Measurements from ENCODE around the gene LRRC47.

LRRC47 gene

GRCh38 chr1:3772715-3773571 lies 23.4 kb downstream of the LRRC47 start, which contains the start of gene SMIM1:
Gene SMIM1 (plus strand): TSS chr1:3772749. CDS start chr1:3775374, 2,625 bp downstream.
- peak within 1 kb of the TSS; percentile 65 to 85 for H3K27ac Mint-ChIP-seq
- H3K9me3 Mint-ChIP-seq = no peaks in the 10 kb centered on the region
- H3K4me3 Mint-ChIP-seq = peak within 1 kb of the TSS; percentile 80 to 90
- H3K27me3 Mint-ChIP-seq = no peaks in the 10 kb centered on the region
- peak in 1 of 2 donors; percentile 28 for DNase-seq
- no peak for ATAC-seq
- peaks cover 39% of the 10 kb centered on the region for H3K4me1 Mint-ChIP-seq

- Mint-ChIP-seq H3K4me1 (peaks cover 39% of the 10 kb centered on the region), H3K27me3 (no peaks in the 10 kb centered on the region), H3K4me3 (peak overlapping the region; percentile 80 to 90), H3K9me3 (no peaks in the 10 kb centered on the region), H3K27ac (peak overlapping the region; percentile 65 to 85)
- ATAC-seq = peak; percentile 80
- DNase-seq = peak; percentile 80 to 88
Measured at GRCh38 chr1:3772027-3772714, 24.1 kb downstream of the LRRC47 start.

GRCh38 chr1:3771108-3772026 lies 24.9 kb downstream of the LRRC47 start:
- Mint-ChIP-seq H3K27me3 (no peaks in the 10 kb centered on the region), H3K9me3 (no peaks in the 10 kb centered on the region), H3K4me1 (peaks cover 39% of the 10 kb centered on the region), H3K4me3 (peak overlapping the region; percentile 80 to 90), H3K27ac (peak overlapping the region; percentile 65 to 85)
- peak; percentile 4 for ATAC-seq
- no peak for DNase-seq

GRCh38 chr1:3770047-3770765 lies 26.1 kb downstream of the LRRC47 start:
- Mint-ChIP-seq H3K27me3 (no peaks in the 10 kb centered on the region), H3K9me3 (no peaks in the 10 kb centered on the region), H3K4me3 (peak overlapping the region; percentile 45 to 80), H3K4me1 (peaks cover 27% of the 10 kb centered on the region), H3K27ac (peak overlapping the region in 1 of 2 donors; percentile 89)
- DNase-seq = no peak
- no peak for ATAC-seq

GRCh38 chr1:3768811-3769390 lies 27.4 kb downstream of the LRRC47 start:
- no peak overlapping the region for H3K27ac Mint-ChIP-seq
- H3K9me3 Mint-ChIP-seq = no peaks in the 10 kb centered on the region
- peaks cover 26% of the 10 kb centered on the region for H3K4me1 Mint-ChIP-seq
- H3K4me3 Mint-ChIP-seq = no peak overlapping the region
- no peaks in the 10 kb centered on the region for H3K27me3 Mint-ChIP-seq
- DNase-seq (no peak), ATAC-seq (no peak)

- Mint-ChIP-seq H3K27me3 (no peaks in the 10 kb centered on the region), H3K27ac (no peak overlapping the region), H3K4me3 (no peak overlapping the region), H3K9me3 (no peaks in the 10 kb centered on the region), H3K4me1 (peaks cover 18% of the 10 kb centered on the region)
- no peak for ATAC-seq
- no peak for DNase-seq
Measured at GRCh38 chr1:3767328-3767925, 28.9 kb downstream of the LRRC47 start.

- Mint-ChIP-seq H3K4me1 (no peaks in the 10 kb centered on the region), H3K9me3 (no peaks in the 10 kb centered on the region), H3K27ac (no peak overlapping the region), H3K27me3 (peaks cover 25% of the 10 kb centered on the region), H3K4me3 (no peak overlapping the region)
- DNase-seq (no peak), ATAC-seq (no peak)
Measured at GRCh38 chr1:3763351-3764125, 32.8 kb downstream of the LRRC47 start.

- ATAC-seq = peak; percentile 45
- no peak for DNase-seq
- Mint-ChIP-seq H3K27me3 (peaks cover 25% of the 10 kb centered on the region), H3K27ac (no peak overlapping the region), H3K4me3 (no peak overlapping the region), H3K9me3 (no peaks in the 10 kb centered on the region), H3K4me1 (no peaks in the 10 kb centered on the region)
Measured at GRCh38 chr1:3762873-3763228, 33.4 kb downstream of the LRRC47 start.

GRCh38 chr1:3762151-3762872 lies 34.0 kb downstream of the LRRC47 start:
- DNase-seq (no peak), ATAC-seq (no peak)
- Mint-ChIP-seq H3K27me3 (peaks cover 25% of the 10 kb centered on the region), H3K27ac (no peak overlapping the region), H3K9me3 (no peaks in the 10 kb centered on the region), H3K4me3 (no peak overlapping the region), H3K4me1 (no peaks in the 10 kb centered on the region)

GRCh38 chr1:3761296-3762010 lies 34.8 kb downstream of the LRRC47 start:
- Mint-ChIP-seq H3K4me1 (no peaks in the 10 kb centered on the region), H3K27me3 (peaks cover 28% of the 10 kb centered on the region), H3K4me3 (no peak overlapping the region), H3K9me3 (no peaks in the 10 kb centered on the region), H3K27ac (no peak overlapping the region)
- no peak for DNase-seq
- no peak for ATAC-seq

GRCh38 chr1:3759796-3760195 lies 36.5 kb downstream of the LRRC47 start:
- Mint-ChIP-seq H3K27me3 (peaks cover 35% of the 10 kb centered on the region), H3K4me1 (no peaks in the 10 kb centered on the region)
- no peak for ATAC-seq

GRCh38 chr1:3759164-3759563 lies 37.1 kb downstream of the LRRC47 start:
- ATAC-seq (no peak), DNase-seq (no peak)
- Mint-ChIP-seq H3K4me1 (no peaks in the 10 kb centered on the region), H3K27ac (no peak overlapping the region), H3K27me3 (peaks cover 35% of the 10 kb centered on the region), H3K4me3 (no peak overlapping the region), H3K9me3 (no peaks in the 10 kb centered on the region)

More at GRCh38 chr1:3759796-3760195, 36.5 kb downstream of the LRRC47 start:
- H3K27ac Mint-ChIP-seq = peak overlapping the region in 1 of 2 donors; percentile 59
- no peaks in the 10 kb centered on the region for H3K9me3 Mint-ChIP-seq
- no peak overlapping the region for H3K4me3 Mint-ChIP-seq
- DNase-seq = no peak

GRCh38 chr1:3756394-3756793 lies 39.9 kb downstream of the LRRC47 start:
- no peak overlapping the region for H3K4me3 Mint-ChIP-seq
- no peak for DNase-seq
- peaks cover 34% of the 10 kb centered on the region for H3K27me3 Mint-ChIP-seq
- peak overlapping the region in 1 of 2 donors; percentile 61 for H3K27ac Mint-ChIP-seq
- no peaks in the 10 kb centered on the region for H3K4me1 Mint-ChIP-seq
- ATAC-seq = no peak
- H3K9me3 Mint-ChIP-seq = no peaks in the 10 kb centered on the region

Data from stimulated activated naive CD8-positive, alpha-beta T cell treated with anti-CD3 and anti-CD28 coated beads, Interleukin-15, amount 100 ng/mL, for 72 hours (primary cell).